Endothelial cell of umbilical vein (primary cell): ENCODE data around the gene AMER3. TPM values are rescaled to one million over a fixed set of nuclear protein-coding genes. Genes with fewer than 3 reads are reported as not detected.

ENCODE experiments used
- BruUV-seq: library from RNA; stranded (reverse); fragments of 400-500 nt; replicated peaks from 2 replicates; lab custom pipeline; 2021; lab: Mats Ljungman, UMichigan
- CTCF ChIA-PET: fragments of 300-600, 350-600 bp; sonication (Branson Sonifier 250); formaldehyde crosslinking; loops from one replicate; lab custom pipeline; 2021; ENCODE audit warnings: antibody characterized with exemption, inconsistent platforms; lab: Charles Lee
- POLR2A ChIA-PET: fragments of 300-600, 350-600 bp; sonication (Branson Sonifier 250); formaldehyde crosslinking; loops from one replicate; lab custom pipeline; 2021; ENCODE audit warnings: antibody characterized with exemption, inconsistent platforms; lab: Charles Lee
- DNase-seq: peaks from one replicate; pipeline ENCODE4 v3.0.0-alpha.2; 2011; ENCODE audit warnings: low read depth, low spot score
- FAIRE-seq: peaks from 2 replicates; lab custom pipeline; 2011; peaks lifted over from hg19 to GRCh38; lab: Jason Lieb, UNC
- H2AFZ ChIP-seq: 2 replicates; pipeline ENCODE4 v1.6.0; 2012; ENCODE audit warnings: low read depth, low read length, control low read depth, inconsistent platforms
- H3K27ac ChIP-seq: 2 replicates; pipeline ENCODE4 v1.5.1; 2011; ENCODE audit warnings: low read depth, mild to moderate bottlenecking, control low read depth, low read length, moderate library complexity; ENCODE audit not compliant: insufficient read depth
- H3K27me3 ChIP-seq, 2 experiments: 2 replicates each; pipeline versions ENCODE4 v1.6.0 to v1.6.1; 2011; ENCODE audit warnings: low read length in 2 of 2, mixed read lengths in 1 of 2; ENCODE audit not compliant: control insufficient read depth in 2 of 2, insufficient read depth in 2 of 2
- H3K36me3 ChIP-seq, 2 experiments: 2 replicates in 1 of 2; 3 replicates in 1 of 2; pipeline ENCODE4 v1.5.1; 2011; ENCODE audit warnings: low read length in 2 of 2, mild to moderate bottlenecking in 1 of 2, moderate library complexity in 1 of 2; ENCODE audit not compliant: control insufficient read depth in 2 of 2, insufficient read depth in 2 of 2; ENCODE audit errors: extremely low read depth in 1 of 2
- H3K4me1 ChIP-seq: 3 replicates; pipeline ENCODE4 v1.5.1; 2011; ENCODE audit warnings: mild to moderate bottlenecking, low read length; ENCODE audit not compliant: control insufficient read depth, insufficient read depth; ENCODE audit errors: extremely low read depth
- H3K4me2 ChIP-seq: 2 replicates; pipeline ENCODE4 v1.6.1; 2011; ENCODE audit warnings: low read length, control low read depth, mixed read lengths; ENCODE audit not compliant: insufficient read depth
- H3K4me3 ChIP-seq, 3 experiments: fragments of 200-600 bp in 1 of 3; sonication (generic), shearing (Covaris generic) in 1 of 3; replicated peaks in 1 of 3; 2 replicates each; pipeline ENCODE4 v1.5.1; 2011 to 2016; ENCODE audit warnings: control low read depth in 3 of 3, low read length in 3 of 3, mild to moderate bottlenecking in 2 of 3, inconsistent platforms in 1 of 3, low read depth in 1 of 3, moderate library complexity in 1 of 3; ENCODE audit not compliant: insufficient read depth in 1 of 3
- H3K79me2 ChIP-seq: 2 replicates; pipeline ENCODE4 v1.6.0; 2012; ENCODE audit warnings: low read length, inconsistent platforms; ENCODE audit not compliant: control insufficient read depth, insufficient read depth
- H3K9ac ChIP-seq: replicated peaks from 2 replicates; pipeline ENCODE3; 2011; ENCODE audit warnings: low read length, control low read depth; ENCODE audit not compliant: insufficient read depth; ENCODE audit errors: extremely low read depth
- H3K9me1 ChIP-seq: replicated peaks from 3 replicates; pipeline ENCODE4 v1.6.0; 2011; ENCODE audit warnings: mild to moderate bottlenecking, low read length; ENCODE audit not compliant: control insufficient read depth, insufficient read depth; ENCODE audit errors: extremely low read depth
- H3K9me3 ChIP-seq: replicated peaks from 2 replicates; pipeline ENCODE4 v1.5.1; 2012; ENCODE audit warnings: low read length, inconsistent platforms; ENCODE audit not compliant: control insufficient read depth, insufficient read depth
- H4K20me1 ChIP-seq: replicated peaks from 2 replicates; pipeline ENCODE3; 2011; ENCODE audit warnings: mild to moderate bottlenecking, low read length; ENCODE audit not compliant: control insufficient read depth, insufficient read depth; ENCODE audit errors: extremely low read depth
- CTCF ChIP-seq, 2 donors: IDR thresholded peaks; 1 replicate in 1 of 2; 2 replicates in 1 of 2; pipeline ENCODE4 v1.5.1; 2011; ENCODE audit warnings: low read length in 2 of 2, mild to moderate bottlenecking in 2 of 2, moderate library complexity in 2 of 2, control low read depth in 1 of 2, inconsistent platforms in 1 of 2, low read depth in 1 of 2; ENCODE audit not compliant: insufficient read depth in 1 of 2; ENCODE audit errors: extremely low read depth in 1 of 2
- EZH2 ChIP-seq: IDR thresholded peaks from 2 replicates; pipeline ENCODE4 v1.6.1; 2012; ENCODE audit warnings: borderline replicate concordance, low read depth, mild to moderate bottlenecking, moderate library complexity, low read length, inconsistent platforms; ENCODE audit not compliant: severe bottlenecking
- FOS ChIP-seq: IDR thresholded peaks from 2 replicates; pipeline ENCODE4 v1.6.1; 2011; ENCODE audit warnings: mild to moderate bottlenecking, low read length, moderate library complexity, borderline replicate concordance; ENCODE audit not compliant: insufficient read depth
- GATA2 ChIP-seq: IDR thresholded peaks from 2 replicates; pipeline ENCODE4 v1.7.0; 2011; ENCODE audit warnings: low read depth, mild to moderate bottlenecking, moderate library complexity, mixed read lengths, low read length; ENCODE audit not compliant: insufficient read length, insufficient read depth
- JUN ChIP-seq: IDR thresholded peaks from 2 replicates; pipeline ENCODE4 v1.6.1; 2011; ENCODE audit warnings: borderline replicate concordance, low read depth; ENCODE audit not compliant: insufficient read length, insufficient read depth
- MAX ChIP-seq: IDR thresholded peaks from 2 replicates; pipeline ENCODE4 v1.6.1; 2011; ENCODE audit not compliant: insufficient read depth, insufficient read length
- MYC ChIP-seq: IDR thresholded peaks from one replicate; pipeline ENCODE4 v1.6.1; 2011; ENCODE audit warnings: mild to moderate bottlenecking, low read depth, low read length
- POLR2A ChIP-seq: IDR thresholded peaks from 2 replicates; pipeline ENCODE4 v1.6.1; 2012; ENCODE audit warnings: low read depth, mild to moderate bottlenecking, control low read depth, low read length
- POLR2AphosphoS5 ChIP-seq: IDR thresholded peaks from 2 replicates; pipeline ENCODE4 v1.6.1; 2012; ENCODE audit warnings: low read depth, mild to moderate bottlenecking, control low read depth, low read length, moderate library complexity; ENCODE audit not compliant: insufficient read depth
- dilution Hi-C: fragments of 300-500 bp; cut with MboI; formaldehyde crosslinking; loops from one replicate; pipeline ENCODE4 v1.15.0; 2019; ENCODE audit warnings: low sequenced_read_pairs; ENCODE audit not compliant: extremely low pct_ligation_motif_present
- intact Hi-C: fragments of 100-400 bp; cut with micrococcal nuclease; formaldehyde crosslinking; loops from one replicate; pipeline ENCODE4 v1.10.0; 2022
- polyA plus RNA-seq, 4 experiments: library from polyadenylated mRNA; depleted of rRNA in 3 of 4; stranded (reverse) in 3 of 4; unstranded in 1 of 4; fragments of >200 nt; gene quantifications; 2 replicates each; pipeline versions ENCODE4 v1.2.1 to v1.2.3, GENCODE V29; 2011 to 2012; ENCODE audit warnings: missing spikeins in 1 of 4
- total RNA-seq: library from RNA; stranded (reverse); gene quantifications from 2 replicates; pipeline ENCODE4 v1.2.3, GENCODE V29; 2021

The AMER3 gene
- total and polyA plus RNA-seq, 2 donors (not counting 3 experiments of a cell fraction or from before 2014, with no cell fraction given) = not detected

GRCh38 chr2:130737592-130737991, 17.7 kb upstream of the AMER3 start:
- BruUV-seq = no TSS peak
- ChIA-PET CTCF (no interaction called here), POLR2A (no interaction called here)
- no peak overlapping the region for H3K9ac ChIP-seq
- dilution Hi-C loops (no loop called here), intact Hi-C loops (no loop called here)
- no peaks in the 10 kb centered on the region for H3K9me1 ChIP-seq
- no peak overlapping the region for H2AFZ ChIP-seq
- no peak overlapping the region for H3K4me2 ChIP-seq
- no peaks in the 10 kb centered on the region for H3K79me2 ChIP-seq
- no peak overlapping the region for H3K4me3 ChIP-seq
- no peaks in the 10 kb centered on the region for H3K9me3 ChIP-seq
- FAIRE-seq (no peak), DNase-seq (no peak)
- no peaks in the 10 kb centered on the region for H3K36me3 ChIP-seq
- no peaks in the 10 kb centered on the region for H4K20me1 ChIP-seq
- H3K27ac ChIP-seq = no peak overlapping the region
- no peaks in the 10 kb centered on the region for H3K4me1 ChIP-seq
- H3K27me3 ChIP-seq = no peaks in the 10 kb centered on the region
- no peak for TF ChIP-seq FOS
- TF ChIP-seq MAX = no peak
- no peak for TF ChIP-seq JUN
- no peak for TF ChIP-seq GATA2
- no peak for TF ChIP-seq MYC
- TF ChIP-seq EZH2 = no peak
- no peak for TF ChIP-seq POLR2A
- TF ChIP-seq POLR2AphosphoS5 = no peak
- no peak for TF ChIP-seq CTCF (IDR thresholded peaks at IDR 0.05; ENCODE audit: extremely low read depth in 1 of 2, insufficient read depth in 1 of 2, low read depth in 1 of 2, low read length in 2 of 2)
